Loucy (cell line): ENCODE results near the gene ALG5.

Experiments used
- H2AFZ ChIP-seq: fragments of 200-600 bp; sonication (generic); 2 replicates; pipeline ENCODE4 v1.6.0; 2016; ENCODE audit warnings: antibody characterized with exemption, mild to moderate bottlenecking, low read length, moderate library complexity
- H3F3A ChIP-seq: fragments of 200-600 bp; 2 replicates; pipeline ENCODE4 v1.6.0; 2016; ENCODE audit warnings: antibody characterized with exemption, low read depth, mild to moderate bottlenecking
- H3K27me3 ChIP-seq: fragments of 200-600 bp; sonication (generic); 2 replicates; pipeline ENCODE4 v1.6.1; 2014; ENCODE audit warnings: low read length, mild to moderate bottlenecking; ENCODE audit not compliant: insufficient read depth, poor library complexity, severe bottlenecking
- H3K36me3 ChIP-seq: fragments of 200-600 bp; sonication (generic); 2 replicates; pipeline ENCODE4 v1.6.1; 2016; ENCODE audit warnings: low read length; ENCODE audit not compliant: insufficient read depth
- H3K4me1 ChIP-seq: fragments of 200-600 bp; sonication (generic); 2 replicates; pipeline ENCODE4 v1.5.1; 2014; ENCODE audit warnings: low read length, mild to moderate bottlenecking; ENCODE audit not compliant: insufficient read depth, poor library complexity, severe bottlenecking
- H3K4me2 ChIP-seq: fragments of 200-600 bp; sonication (generic); 2 replicates; pipeline ENCODE4 v1.6.0; 2014; ENCODE audit warnings: antibody characterized with exemption, low read length, low read depth, mild to moderate bottlenecking; ENCODE audit not compliant: poor library complexity, severe bottlenecking
- H3K4me3 ChIP-seq: fragments of 200-600 bp; sonication (generic); 2 replicates; pipeline ENCODE4 v1.5.1; 2014; ENCODE audit warnings: low read length, mild to moderate bottlenecking, mixed read lengths; ENCODE audit not compliant: poor library complexity, severe bottlenecking
- H3K79me2 ChIP-seq: fragments of 200-600 bp; sonication (generic); 2 replicates; pipeline ENCODE4 v1.6.1; 2014; ENCODE audit warnings: low read length; ENCODE audit not compliant: insufficient read depth
- H3K9ac ChIP-seq: fragments of 200-600 bp; sonication (generic); 2 replicates; pipeline ENCODE4 v1.6.0; 2014; ENCODE audit warnings: mild to moderate bottlenecking, low read depth, low read length, moderate library complexity; ENCODE audit not compliant: poor library complexity, severe bottlenecking
- H3K9me2 ChIP-seq: fragments of 200-600 bp; sonication (generic); replicated peaks from 2 replicates; pipeline ENCODE4 v1.6.1; 2016; ENCODE audit warnings: low read depth, low read length, mixed read lengths
- H3K9me3 ChIP-seq: fragments of 200-600 bp; sonication (generic); 2 replicates; pipeline ENCODE4 v1.6.1; 2014; ENCODE audit warnings: mild to moderate bottlenecking, antibody characterized with exemption, low read length, low read depth; ENCODE audit not compliant: insufficient read depth
- H4K20me1 ChIP-seq: fragments of 200-600 bp; sonication (generic); 2 replicates; pipeline ENCODE4 v1.6.0; 2014; ENCODE audit warnings: antibody characterized with exemption, low read length, mild to moderate bottlenecking; ENCODE audit not compliant: insufficient read depth, poor library complexity, severe bottlenecking
- EZH2phosphoT487 ChIP-seq: fragments of 200-600 bp; IDR thresholded peaks from 2 replicates; pipeline ENCODE4 v1.6.1; 2018; ENCODE audit warnings: antibody characterized with exemption, mild to moderate bottlenecking, moderate library complexity, borderline replicate concordance
- TF ChIP-seq, protein P1 (sequence below): fragments of 200-600 bp; sonication (generic); conservative IDR thresholded peaks from 2 replicates; pipeline ENCODE4 v1.5.1; 2014; ENCODE audit warnings: mild to moderate bottlenecking, antibody characterized with exemption, low read length

Gene ALG5

DNA sequence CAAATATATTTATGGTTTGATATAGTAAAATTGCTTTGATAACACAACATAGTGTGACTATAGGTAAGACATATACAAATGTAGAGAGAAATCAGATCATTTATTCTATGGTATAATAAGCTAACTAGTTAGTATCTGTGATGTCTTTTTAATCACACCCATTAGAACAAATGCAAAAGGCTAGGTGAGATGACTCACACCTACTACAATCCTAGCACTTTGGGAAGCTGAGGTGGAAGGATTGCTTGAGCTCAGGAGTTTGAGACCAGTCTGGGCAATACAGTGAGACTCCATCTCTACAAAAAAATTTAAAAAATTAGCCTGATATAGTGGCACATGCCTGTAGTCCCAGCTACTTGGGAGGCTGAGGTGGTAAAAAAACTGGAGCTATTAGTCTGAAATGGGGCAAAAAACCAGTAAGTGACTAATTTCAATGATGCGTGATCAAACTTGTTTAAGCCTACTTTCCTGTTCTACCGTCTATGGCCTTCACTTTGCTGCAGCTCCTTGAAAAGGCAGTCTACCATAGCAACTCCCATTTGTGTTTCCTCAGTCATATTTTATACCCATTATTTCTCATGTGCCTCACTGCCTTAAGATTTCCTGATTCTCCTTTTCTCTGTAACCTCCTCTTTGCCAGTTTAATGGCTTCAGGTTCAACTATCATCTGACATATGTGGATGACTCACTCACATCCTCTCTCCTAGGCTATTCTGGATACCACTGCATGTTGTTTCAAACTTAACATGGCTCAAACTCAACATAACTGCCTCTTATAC lies 12.5 kb downstream of the ALG5 start:
- no peaks in the 10 kb centered on the region for H3K9me2 ChIP-seq
- peaks cover 6% of the 10 kb centered on the region; the same call in 1 of the 2 replicates for H3K79me2 ChIP-seq
- no peaks in the 10 kb centered on the region for H3K9me3 ChIP-seq
- H3K27me3 ChIP-seq = no peaks in the 10 kb centered on the region
- H3K4me2 ChIP-seq = no peak overlapping the region
- H3K4me3 ChIP-seq = no peak overlapping the region
- no peak overlapping the region for H3K9ac ChIP-seq
- H3K4me1 ChIP-seq = no peaks in the 10 kb centered on the region
- H3F3A ChIP-seq = no peaks in the 10 kb centered on the region
- H4K20me1 ChIP-seq = no peaks in the 10 kb centered on the region
- TF ChIP-seq, protein P1, sequence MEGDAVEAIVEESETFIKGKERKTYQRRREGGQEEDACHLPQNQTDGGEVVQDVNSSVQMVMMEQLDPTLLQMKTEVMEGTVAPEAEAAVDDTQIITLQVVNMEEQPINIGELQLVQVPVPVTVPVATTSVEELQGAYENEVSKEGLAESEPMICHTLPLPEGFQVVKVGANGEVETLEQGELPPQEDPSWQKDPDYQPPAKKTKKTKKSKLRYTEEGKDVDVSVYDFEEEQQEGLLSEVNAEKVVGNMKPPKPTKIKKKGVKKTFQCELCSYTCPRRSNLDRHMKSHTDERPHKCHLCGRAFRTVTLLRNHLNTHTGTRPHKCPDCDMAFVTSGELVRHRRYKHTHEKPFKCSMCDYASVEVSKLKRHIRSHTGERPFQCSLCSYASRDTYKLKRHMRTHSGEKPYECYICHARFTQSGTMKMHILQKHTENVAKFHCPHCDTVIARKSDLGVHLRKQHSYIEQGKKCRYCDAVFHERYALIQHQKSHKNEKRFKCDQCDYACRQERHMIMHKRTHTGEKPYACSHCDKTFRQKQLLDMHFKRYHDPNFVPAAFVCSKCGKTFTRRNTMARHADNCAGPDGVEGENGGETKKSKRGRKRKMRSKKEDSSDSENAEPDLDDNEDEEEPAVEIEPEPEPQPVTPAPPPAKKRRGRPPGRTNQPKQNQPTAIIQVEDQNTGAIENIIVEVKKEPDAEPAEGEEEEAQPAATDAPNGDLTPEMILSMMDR = no peak
- TF ChIP-seq EZH2phosphoT487 = no peak
- peaks cover 79% of the 10 kb centered on the region for H3K36me3 ChIP-seq
- no peak overlapping the region for H2AFZ ChIP-seq

DNA sequence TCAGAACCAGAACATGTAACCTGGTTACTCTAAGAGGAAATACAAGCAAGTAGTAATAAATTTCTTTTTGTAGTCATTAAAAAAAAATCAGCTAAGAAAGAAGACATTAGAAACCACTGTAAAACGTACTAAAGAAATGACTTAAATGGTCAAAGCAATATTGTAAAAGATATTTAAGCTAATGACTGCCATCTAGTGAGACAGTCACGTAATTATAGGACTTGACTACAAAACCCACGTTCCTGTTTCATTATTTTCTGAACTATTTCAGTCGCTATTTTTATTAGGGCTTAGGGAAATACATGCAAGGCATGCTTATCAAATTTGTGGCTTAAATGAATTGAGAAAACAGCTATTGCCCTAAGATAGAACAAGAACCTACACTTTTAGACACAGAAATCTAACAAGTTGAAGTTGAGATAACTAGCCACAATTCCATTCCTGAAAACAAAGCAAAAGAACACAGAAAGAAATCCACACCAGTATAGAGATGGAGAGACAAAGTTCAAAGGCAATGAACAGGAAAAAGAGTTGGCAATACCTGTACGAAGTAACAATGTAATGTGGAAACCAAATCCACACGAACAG lies 17.9 kb downstream of the ALG5 start:
- H3K4me1 ChIP-seq = no peaks in the 10 kb centered on the region
- no peaks in the 10 kb centered on the region for H4K20me1 ChIP-seq
- H3K4me3 ChIP-seq = no peak overlapping the region
- H2AFZ ChIP-seq = no peak overlapping the region
- TF ChIP-seq, protein P1 = peak; percentile 72
- TF ChIP-seq EZH2phosphoT487 = no peak
- no peak overlapping the region for H3K9ac ChIP-seq
- H3K9me2 ChIP-seq = no peaks in the 10 kb centered on the region
- no peaks in the 10 kb centered on the region for H3K9me3 ChIP-seq
- no peaks in the 10 kb centered on the region for H3F3A ChIP-seq
- no peak overlapping the region for H3K4me2 ChIP-seq
- H3K79me2 ChIP-seq = no peaks in the 10 kb centered on the region
- H3K36me3 ChIP-seq = peaks cover 68% of the 10 kb centered on the region; the same call in 1 of the 2 replicates
- no peaks in the 10 kb centered on the region for H3K27me3 ChIP-seq

DNA sequence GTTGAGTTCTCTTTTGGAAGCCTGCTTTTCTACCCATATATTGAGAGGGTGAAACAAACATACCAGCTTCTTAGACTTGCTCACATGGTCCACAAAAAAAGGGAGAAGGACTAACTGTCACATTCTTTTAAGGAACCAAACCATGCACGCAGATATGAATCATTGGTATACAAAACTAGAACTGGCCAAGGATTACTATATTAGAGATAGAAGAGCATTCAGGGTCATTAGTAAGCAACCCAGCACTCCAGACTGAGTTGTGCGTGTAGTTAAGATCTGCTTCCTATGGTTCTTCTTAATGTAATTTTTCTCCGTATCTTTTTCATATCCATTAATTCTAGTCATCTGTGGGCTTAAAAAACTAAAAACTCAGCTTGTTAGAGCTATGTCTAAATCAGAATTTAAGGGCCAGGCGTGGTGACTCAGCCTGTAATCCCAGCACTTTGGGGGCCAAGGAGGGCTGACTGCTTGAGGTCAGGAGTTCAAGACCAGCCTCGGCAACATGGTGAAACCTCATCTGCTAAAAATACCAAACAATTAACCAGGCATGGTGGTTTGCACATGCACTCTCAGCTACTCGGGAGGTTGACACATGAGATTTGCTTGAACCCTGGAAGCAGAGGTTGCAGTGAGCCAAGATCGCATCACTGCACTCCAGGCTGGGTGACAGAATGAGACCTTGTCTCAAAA lies 19.6 kb downstream of the ALG5 start:
- Histone ChIP-seq H3K9me2 (no peaks in the 10 kb centered on the region), H3K9me3 (peaks cover 2% of the 10 kb centered on the region; the same call in 1 of the 2 replicates), H3K4me2 (no peak overlapping the region), H3K9ac (no peak overlapping the region), H3K27me3 (no peaks in the 10 kb centered on the region), H3F3A (no peaks in the 10 kb centered on the region), H3K36me3 (peaks cover 65% of the 10 kb centered on the region; the same call in 1 of the 2 replicates), H3K4me1 (no peaks in the 10 kb centered on the region), H3K4me3 (no peak overlapping the region), H2AFZ (no peak overlapping the region), H3K79me2 (no peaks in the 10 kb centered on the region), H4K20me1 (no peaks in the 10 kb centered on the region)
- no peak for TF ChIP-seq EZH2phosphoT487
- TF ChIP-seq, protein P1 = no peak
